GM19239 (cell line): ENCODE results near the gene CCDC74B.
"Not testable (repeated sequence)": the region's sequence is repeated elsewhere in the genome, so short reads cannot be mapped to it uniquely, and the experiment has no call there.

Experiments
- DNase-seq: peaks from one replicate; pipeline ENCODE4 v3.0.0; 2011; ENCODE audit warnings: low spot score; ENCODE audit not compliant: insufficient read length
- FAIRE-seq: peaks from 2 replicates; lab custom pipeline; 2011; peaks lifted over from hg19 to GRCh38; lab: Jason Lieb, UNC

Gene CCDC74B

DNA sequence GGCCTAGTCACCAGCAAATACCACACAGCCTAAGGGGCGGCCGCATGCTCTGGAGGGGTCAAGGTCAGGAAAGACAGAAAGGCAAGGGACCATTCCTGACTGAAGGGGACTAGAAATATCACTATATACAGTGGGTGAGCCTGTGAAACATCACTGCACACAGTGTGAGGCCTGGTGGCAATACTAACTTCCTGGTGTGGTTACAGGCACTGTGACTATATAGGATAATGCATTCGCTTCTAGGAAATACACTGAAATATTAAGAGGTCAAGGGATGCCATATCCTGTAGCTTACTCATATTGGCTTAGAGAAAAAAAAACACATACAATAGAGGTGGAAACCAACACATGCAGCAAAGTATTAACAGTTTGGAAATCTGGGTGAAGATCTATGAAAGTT lies 24.3 kb upstream of the CCDC74B start:
- FAIRE-seq: peak; percentile 4
- not testable (repeated sequence) for DNase-seq

DNA sequence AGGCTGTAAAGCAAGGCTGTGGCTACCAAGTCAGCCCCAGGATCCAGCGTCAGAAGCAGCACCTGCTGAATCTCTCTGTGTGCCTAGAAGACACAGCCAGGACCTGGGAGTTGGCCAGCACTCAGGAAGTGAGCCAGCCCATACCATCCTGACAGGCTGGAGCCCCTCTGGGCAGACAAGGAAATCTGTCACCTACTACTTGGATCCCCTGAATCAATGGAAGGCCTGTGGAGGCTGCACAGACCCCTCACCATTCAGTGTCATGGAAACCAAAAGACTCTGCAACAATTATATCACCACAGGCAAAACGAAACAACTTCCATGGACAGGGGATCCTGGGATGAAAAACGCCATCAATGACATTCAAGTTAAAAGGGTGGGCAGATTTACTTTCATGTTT lies 21.7 kb upstream of the CCDC74B start:
- FAIRE-seq, DNase-seq: not testable (repeated sequence)

DNA sequence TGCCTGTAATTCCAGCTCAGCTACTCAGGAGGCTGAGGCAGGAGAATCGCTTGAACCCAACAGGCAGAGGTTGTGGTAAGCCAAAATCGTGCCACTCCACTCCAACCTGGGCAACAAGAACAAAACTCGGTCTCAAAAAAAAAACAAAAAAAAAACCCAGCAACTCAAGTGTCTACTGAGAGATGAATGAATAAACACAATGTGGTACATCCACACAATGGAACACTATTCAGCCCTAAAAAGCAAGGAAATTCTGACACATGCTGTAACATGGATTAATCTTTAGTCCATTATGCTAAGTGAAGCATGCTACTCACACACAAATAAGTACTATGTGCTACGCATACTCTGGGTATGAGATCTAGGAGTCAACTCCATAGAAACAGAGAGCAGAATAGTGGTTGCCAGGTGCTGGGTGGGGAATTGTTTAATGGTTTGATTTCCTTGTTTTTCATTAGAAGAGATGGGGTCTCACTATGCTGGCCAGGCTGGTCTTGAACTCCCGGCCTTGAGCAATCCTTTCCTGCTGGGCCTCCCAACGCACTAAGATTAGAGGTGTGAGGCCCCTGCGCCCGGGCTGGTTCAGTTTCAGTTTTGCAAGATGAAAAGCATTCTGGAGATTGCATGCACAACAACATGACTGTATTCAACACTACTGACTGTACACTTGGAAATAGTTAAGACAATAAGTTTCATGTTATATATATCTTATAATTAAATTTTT lies 20.5 kb upstream of the CCDC74B start:
- no peak for FAIRE-seq
- no peak for DNase-seq

DNA sequence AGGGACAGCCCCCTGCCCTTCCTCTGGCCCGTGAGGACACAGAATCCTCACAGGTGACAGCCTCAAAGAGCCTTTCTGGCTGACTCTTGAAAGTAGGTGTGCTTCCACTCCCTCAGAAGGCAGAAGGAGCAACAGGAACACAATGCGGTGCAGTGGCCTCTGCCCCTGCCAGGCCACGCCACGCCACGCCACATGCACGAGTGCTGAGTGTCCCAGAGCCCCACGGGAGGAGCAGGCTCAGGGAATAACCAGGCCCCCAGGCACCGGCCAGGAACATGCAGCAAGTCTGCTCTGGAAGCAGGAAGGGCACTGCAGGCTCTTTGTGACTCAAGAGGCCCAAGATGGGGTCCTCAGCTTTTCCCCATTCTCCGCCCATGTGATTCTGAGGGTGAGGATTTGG lies 18.1 kb upstream of the CCDC74B start:
- FAIRE-seq (peak; percentile 31), DNase-seq (no peak)

DNA sequence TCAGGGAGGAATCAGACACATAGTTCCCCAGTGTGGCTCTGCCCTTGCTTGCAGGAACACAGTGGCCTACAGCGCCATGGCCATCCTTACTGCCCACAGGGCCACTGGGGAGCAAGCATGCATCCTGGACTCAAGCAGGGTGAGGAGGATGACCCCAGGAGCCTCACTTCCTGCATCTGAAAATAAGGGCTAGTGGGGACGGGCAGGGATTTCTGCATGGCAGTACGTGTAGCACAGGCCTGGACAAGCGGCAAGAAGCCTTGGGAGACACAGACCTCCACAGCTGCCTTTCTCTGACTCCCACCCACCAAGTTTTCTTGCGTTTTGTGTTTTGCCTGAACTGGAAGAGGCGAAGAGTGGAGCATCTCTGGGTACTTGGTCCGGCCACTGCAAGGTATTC lies 17.6 kb upstream of the CCDC74B start:
- DNase-seq, FAIRE-seq: not testable (repeated sequence)

DNA sequence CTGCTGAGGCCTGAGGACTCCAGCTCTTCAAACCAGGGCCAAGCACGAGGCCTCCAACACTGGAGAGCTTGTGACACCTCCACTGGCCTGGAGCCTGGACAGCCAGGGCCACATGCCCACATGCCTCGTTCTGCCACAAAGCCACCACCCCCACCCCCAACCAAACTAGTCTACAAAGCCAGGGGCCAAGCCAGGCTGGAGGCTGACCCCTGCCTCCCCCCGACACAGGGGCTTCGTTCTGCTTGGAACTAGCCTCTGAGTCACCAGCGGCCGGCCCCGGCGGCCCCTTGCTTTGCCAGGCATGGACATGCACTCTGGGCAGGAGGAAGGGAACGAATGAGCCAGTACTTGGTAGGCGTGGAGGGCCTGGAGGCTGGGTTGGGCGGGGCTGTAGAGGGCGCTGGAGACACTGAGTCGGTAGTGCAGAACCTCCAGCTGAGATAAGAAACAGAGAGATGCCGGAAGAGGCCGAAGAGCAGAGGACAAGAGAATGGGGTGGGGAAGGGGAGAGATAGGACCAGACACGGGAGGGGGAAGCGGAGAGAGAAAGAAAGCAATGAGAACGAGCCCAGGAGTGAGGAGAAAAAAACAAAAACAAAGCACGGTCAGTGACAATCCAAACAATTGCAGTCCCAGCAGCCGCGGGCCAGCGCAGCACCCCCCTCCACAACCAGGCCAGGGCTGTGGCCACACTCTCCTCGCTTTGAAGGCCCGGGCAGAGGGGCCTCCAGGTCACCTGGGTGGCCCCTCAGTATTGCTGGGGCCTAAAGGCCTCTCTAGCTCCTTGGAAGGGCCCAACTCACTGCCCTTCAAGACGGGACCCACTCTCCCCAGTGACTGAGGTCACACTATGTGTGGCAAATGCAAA lies 16.2 kb upstream of the CCDC74B start:
- not testable (repeated sequence) for DNase-seq, FAIRE-seq

DNA sequence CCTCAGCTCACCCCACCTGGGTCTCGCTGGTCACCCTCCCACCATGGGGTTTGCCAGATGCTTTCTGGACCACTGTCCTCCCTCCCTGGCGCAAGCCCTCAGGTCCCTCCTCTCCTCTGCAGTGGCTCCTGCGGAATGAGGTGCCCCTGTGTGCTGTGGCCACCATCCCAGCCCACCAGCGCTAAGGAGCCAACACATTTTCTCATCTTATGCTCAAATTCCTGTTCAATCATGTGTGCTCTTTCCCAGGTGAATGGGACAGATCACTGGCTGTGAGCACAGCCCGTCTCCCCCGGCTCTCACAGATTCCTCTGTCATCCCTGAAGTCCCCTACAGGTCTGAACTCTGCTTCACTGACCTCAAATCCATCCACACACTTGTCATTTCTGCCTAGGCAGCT lies 15.2 kb upstream of the CCDC74B start:
- DNase-seq (no peak), FAIRE-seq (no peak)

DNA sequence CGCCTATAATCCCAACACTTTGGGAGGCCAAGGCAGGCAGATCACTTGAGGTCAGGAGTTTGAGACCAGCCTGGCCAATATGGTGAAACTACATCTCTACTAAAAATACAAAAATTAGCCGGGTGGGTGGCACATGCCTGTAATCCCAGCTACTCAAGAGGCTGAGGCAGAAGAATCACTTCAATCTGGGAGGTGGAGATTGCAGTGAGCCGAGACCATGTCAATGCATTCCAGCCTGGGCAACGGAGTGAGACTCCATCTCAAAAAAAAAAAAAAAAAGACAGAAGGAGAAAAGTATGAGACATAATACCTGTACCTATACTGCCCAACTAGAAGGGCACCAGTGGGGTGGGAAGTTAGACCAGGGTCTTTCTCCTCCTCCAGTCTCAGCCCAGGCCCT lies 14.5 kb upstream of the CCDC74B start:
- FAIRE-seq, DNase-seq: not testable (repeated sequence)

DNA sequence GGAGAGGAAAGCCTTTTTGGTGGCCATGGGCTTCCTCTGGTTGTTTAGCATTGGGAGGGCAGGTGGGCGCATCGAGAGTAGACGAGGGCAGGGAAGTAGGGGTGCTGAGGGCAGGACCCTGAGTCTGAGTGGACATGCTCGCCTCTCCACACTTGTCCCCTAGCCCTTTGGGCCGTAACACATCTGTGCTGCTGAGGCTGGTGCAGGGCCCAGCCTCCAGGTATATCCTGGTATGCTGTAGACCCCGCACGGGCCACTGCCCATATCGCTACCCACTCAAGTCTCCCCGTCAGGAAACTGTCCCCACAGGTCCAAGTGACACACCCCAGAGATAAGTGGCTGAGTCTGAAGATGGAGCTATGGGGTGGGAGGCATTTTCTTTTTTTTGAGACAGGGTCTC lies 13.7 kb upstream of the CCDC74B start:
- DNase-seq (no peak), FAIRE-seq (no peak)

DNA sequence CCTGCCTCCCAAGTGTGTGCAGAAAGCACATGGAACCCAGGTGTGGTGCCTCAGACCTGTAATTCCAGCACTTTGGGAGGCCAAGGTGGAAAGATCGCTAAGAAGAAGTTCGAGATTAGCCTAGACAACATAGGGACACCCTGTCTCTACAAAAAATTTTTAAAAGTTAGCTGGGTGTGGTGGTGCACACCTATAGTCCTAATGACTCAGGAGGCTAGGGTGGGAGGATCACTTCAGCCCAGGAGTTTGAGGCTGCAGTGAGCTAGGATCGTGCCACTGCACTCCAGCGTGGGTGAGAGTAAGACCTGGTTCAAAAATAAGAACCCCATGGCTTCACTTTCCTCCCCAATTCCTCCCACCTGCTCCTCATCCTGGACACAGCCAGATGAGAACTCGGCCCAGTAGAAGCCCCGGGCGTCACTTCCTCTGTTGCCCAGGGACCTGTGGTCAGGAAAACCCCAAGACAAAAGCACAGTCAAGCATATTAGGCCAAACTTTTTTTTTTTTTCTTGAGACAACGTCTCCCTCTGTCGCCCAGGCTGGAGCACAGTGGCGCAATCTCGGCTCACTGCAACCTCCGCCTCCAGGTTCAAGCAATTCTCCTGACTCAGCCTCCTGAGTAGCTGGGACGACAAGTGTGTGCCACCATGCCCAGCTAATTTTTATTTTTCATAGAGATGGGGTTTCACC lies 13.1 kb upstream of the CCDC74B start:
- not testable (repeated sequence) for DNase-seq
- peak; percentile 90 for FAIRE-seq

DNA sequence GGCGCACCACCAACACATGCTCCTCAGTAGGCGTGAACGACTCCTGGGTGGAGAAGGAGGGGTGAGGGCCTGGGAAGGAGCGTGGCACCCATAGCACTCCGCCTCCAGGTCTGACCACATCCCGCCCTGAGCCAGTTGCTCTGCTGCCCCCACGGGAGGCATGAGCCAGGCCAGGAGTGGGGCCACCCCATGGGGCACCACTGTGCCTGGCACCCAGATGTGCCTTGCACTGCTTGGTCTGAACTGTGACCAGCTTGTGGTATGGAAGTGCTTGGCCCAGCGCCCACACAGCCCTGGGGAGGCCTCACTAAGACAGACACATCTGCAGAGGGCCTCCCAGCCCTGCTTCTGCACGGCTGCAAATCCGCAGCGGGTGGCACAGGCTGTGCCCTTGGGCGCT lies 12.4 kb upstream of the CCDC74B start:
- not testable (repeated sequence) for DNase-seq, FAIRE-seq

DNA sequence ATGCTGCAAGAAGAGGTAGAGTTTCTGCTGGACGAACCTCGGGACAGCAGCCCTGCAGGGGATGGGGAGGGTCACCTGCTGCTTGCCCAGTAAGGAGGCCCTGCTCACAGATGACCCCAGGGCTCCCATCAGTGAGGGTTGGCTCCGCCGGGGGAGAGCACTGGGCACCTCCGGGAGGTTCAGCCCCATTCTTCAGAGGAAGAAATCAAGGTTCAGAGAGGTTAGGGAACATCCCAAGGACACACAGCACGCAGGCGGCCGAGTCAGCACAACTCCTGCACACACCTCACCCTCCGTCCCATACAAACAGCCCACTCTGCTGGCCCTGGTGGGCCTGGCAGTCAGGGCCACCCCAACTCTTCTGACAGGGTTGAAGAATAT lies 11.7 kb upstream of the CCDC74B start:
- FAIRE-seq (no peak), DNase-seq (no peak)

DNA sequence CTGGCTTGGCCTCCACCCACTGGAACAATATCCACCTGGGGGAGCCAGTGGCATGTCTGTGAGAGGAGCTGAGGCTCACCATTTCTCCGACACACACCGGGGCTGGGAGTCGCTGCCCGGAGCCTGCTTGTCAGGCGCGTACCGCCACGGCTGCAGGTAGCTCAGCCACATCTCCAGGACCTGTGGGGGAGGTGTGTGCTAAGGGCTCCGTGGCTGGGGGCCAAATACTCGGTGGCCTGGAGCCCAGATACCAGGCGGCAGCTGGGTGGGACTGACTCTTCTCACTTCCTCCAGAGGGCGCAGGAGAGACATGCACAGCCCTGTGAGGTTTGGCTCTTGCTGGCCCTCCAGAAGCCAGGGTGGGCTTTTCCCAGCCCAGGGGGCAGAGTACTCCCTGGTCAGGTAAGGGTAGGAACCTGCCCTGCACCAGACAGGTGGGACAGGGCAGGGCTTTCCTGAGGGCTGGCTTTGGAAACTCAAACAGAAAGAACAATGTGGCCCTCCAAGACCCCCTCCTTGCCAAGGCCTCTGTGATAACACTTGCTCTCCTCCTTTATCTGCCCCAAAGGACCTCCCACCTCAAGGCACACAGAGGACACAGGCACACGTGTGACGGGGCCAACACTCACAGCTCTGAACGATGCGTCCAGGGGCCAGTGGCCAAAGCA lies 11.2 kb upstream of the CCDC74B start:
- DNase-seq, FAIRE-seq: not testable (repeated sequence)

DNA sequence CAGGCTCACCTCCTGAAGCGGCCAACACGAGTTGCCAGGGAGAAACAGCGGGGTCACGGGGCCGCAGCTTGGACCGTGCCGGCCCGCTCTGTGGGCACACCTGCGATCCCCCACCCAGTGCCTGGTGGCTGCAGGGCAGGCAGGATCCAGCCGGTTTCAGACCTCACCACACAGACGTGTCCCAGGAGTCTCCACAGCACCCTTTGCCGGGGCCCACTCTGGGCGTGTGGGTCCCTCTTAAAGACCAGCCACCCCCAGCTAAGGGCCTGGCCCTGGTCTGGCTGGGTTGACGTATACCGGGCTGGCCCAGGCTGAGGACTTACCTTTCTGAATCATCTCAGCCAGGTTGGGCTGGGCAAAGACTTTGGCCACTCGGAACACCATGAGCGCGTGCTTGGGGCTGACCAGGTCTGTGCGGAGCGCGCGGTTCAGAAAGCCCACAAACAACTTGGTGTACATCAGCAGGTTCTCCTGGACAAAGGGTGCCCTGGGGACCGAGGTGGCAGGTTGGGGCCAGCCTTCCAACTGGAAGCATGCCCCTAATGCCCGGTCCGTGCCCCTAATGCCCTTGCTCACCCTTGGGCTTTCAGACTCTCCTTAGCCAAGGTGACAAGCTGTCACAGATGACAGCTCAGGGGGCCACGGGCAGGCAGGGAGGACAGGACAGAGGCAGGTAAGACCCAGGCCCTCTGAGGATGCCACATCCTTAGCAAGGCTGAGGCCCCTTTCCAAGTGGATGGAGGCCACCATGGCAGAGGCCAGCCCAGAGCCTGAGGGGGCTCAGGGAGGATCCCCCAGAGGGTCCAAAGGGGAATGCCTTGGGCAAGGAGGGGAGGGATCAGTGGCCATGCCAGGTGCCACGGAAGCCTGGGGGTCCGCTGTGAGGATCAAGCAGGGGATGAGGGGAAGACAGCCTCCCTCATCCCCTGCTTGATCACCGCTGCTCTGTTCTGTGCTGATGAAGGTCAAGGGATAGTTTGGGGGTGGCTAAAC lies 10.2 kb upstream of the CCDC74B start:
- FAIRE-seq: no peak
- DNase-seq: no peak

DNA sequence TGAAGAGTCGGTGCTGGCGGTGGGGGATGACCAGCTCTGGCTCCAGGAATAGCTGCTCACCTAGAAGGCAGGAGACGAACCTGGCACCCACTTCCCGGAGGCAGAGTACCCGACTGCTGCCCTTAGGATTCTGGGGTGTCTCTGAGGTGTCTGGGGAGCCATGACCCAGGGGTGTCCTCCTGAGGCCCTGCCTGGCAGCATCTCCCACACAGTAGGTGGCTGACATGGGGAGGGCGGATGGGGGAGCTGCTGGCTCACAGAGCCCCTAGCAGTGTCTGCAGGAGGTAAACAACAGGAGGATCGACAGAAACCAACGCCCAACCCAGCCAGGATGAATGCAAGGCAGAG lies 9.5 kb upstream of the CCDC74B start:
- FAIRE-seq, DNase-seq: not testable (repeated sequence)

DNA sequence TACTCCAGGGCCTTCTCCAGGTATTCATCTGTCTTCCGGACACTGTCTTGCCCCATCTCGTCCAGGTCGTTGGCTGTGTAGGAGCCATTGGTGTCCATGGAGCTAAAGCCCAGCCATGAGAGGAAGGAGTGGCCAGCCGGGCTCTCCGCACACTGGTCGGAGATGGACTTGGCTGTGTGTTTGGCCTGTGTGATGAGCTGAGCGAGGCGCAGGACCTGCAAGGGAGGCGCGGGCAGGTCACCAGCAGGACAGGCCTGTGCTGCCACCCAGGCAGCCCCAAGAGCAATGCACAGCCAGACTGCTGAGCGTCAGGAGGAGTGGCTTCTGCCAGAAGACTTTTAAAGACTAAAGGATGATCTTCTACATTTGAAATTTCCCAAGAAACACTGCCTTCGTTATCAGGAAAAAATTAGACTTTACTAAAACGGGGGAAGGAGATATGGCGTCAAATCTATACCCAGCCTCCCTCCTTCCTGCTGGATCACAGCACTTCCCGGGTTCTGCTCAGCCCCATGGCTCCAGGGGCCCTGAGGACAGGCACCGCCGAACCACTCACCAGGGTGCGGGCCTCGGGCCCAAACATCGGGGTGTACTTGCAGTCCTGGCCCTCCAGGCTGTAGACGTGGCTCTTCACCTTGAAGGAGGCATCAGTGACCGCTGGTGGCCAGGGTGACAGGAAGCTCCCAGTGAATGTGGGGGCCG lies 9.0 kb upstream of the CCDC74B start:
- DNase-seq, FAIRE-seq: not testable (repeated sequence)

DNA sequence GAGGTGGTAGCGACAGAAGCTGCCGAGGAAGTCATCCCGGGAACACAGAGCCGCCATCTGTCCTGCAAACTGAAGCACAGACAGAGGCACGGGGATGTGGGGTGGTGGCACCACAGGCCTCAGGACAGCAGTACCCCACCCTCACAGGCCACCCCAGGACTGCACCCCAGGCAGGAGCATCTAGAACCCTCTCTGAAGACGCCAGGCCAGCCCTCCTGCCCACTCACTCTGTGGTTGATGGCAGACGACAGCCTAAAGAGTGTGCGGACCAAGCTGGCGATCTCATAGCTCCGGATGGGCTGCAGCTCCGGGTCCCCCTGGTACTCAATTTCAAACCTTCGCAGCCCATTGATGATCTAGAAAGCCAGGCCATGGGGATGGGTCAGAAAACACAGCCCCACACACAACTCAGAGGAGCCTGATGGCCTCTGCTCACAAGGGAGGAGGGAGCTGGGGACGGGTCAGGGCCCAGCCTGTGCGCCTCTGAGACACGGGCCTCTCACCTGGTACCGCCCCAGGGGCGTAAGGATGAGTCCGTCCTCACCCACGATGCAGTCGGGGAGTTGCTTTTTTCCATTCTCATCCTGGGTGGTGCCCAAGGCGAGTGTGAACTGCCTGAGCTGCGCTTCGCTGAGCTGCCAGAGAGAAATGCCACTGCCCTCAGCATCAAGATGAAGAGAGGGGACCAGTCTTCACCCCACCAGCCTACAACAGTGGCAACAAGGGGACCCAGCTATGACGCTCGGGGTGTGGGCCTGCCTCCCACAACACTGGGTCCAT lies 8.1 kb upstream of the CCDC74B start:
- DNase-seq: no peak
- no peak for FAIRE-seq
